Measurements from ENCODE around the gene BMPER. TPM values are rescaled to one million over a fixed set of nuclear protein-coding genes. Genes with fewer than 3 reads are reported as not detected.

The BMPER gene
- total RNA-seq (2022; extraction: Qiagen RNA extraction), result 4.0 to 6.1 TPM (median 4.4 TPM) in 5 replicates

DNA sequence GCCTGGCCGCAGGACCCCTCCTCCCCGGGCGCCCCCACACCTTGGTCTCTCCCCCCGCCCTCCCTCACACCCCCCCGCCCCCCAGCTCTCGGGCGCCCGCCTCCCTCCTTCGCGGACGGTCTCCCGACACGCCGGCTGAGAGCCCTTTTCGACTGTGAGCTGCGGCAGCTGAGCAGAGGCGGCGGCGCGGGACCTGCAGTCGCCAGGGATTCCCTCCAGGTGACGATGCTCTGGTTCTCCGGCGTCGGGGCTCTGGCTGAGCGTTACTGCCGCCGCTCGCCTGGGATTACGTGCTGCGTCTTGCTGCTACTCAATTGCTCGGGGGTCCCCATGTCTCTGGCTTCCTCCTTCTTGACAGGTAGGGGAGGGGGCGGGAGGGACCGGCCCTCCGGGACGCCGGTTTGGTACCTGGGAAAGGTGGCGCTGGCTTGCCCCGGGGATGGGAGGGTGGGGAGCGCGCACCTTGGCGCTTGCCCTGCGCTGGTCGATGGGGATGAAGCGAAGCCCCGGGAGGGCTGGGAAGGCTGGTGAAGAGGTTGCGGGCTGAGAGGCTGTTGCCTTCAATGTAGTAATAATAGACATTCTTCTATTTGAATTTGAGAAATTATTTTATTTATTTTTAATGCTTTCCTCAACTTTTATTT lies at the start of gene BMPER:
Gene BMPER (plus strand): TSS at position 151 of the 644 bp plus-strand sequence. CDS start 75 bp downstream, at position 226.

